Vagina (tissue), 2 donors: ENCODE results near the gene BCAT1. TPM values are rescaled to one million over a fixed set of nuclear protein-coding genes. Genes with fewer than 3 reads are reported as not detected.

Source experiments
- DNase-seq, 2 donors: peaks; one replicate each; pipeline ENCODE4 v3.0.0-alpha.2; 2017; ENCODE audit errors: extremely low spot score in 2 of 2
- H3K27ac ChIP-seq: fragments of 200-600 bp; sonication (generic); one replicate; pipeline ENCODE4 v1.5.1; 2019
- H3K27me3 ChIP-seq: fragments of 200-600 bp; sonication (generic); one replicate; pipeline ENCODE4 v1.5.1; 2019
- H3K36me3 ChIP-seq, 2 donors: fragments of 200-600 bp; sonication (generic); one replicate each; pipeline ENCODE4 v1.5.1; 2017 to 2019
- H3K4me1 ChIP-seq: fragments of 200-600 bp; sonication (generic); one replicate; pipeline ENCODE4 v1.5.1; 2019
- H3K4me3 ChIP-seq, 2 donors: fragments of 200-600 bp; sonication (generic); 1 replicate in 1 of 2; 2 replicates in 1 of 2; pipeline ENCODE4 v1.5.1; 2016 to 2019
- H3K9me3 ChIP-seq: fragments of 200-600 bp; sonication (generic); one replicate; pipeline ENCODE4 v1.5.1; 2019
- CTCF ChIP-seq, 3 experiments: fragments of 450-650 bp in 2 of 3; fragments of 200-600 bp in 1 of 3; sonication (generic) in 1 of 3; IDR thresholded peaks; one replicate each; pipeline ENCODE4 v1.5.1; 2017 to 2019; ENCODE audit warnings: antibody characterized with exemption in 3 of 3, mild to moderate bottlenecking in 2 of 3, moderate library complexity in 2 of 3
- POLR2A ChIP-seq, 2 donors: fragments of 450-650 bp; IDR thresholded peaks; one replicate each; pipeline ENCODE4 v1.6.1; 2017; ENCODE audit warnings: antibody characterized with exemption in 2 of 2, mild to moderate bottlenecking in 2 of 2, moderate library complexity in 2 of 2
- POLR2AphosphoS5 ChIP-seq, 2 donors: sonication (generic); formaldehyde crosslinking; IDR thresholded peaks; one replicate each; pipeline ENCODE4 v1.9.0; 2017; ENCODE audit warnings: antibody characterized with exemption in 2 of 2, mild to moderate bottlenecking in 2 of 2, low read depth in 1 of 2; ENCODE audit not compliant: insufficient read depth in 1 of 2
- intact Hi-C: fragments of 100-400 bp; cut with DNase I; formaldehyde crosslinking; loops from one replicate; pipeline ENCODE4 v1.15.1; 2023
- total RNA-seq: library from RNA; depleted of rRNA; stranded (reverse); fragments of >200 nt; gene quantifications from one replicate; pipeline ENCODE4 v1.2.3, GENCODE V29; 2016

The BCAT1 gene
- total RNA-seq, 1 donor from 2014 or later = 20.6 TPM

GRCh38 chr12:24890048-24890803, 58.7 kb downstream of the BCAT1 start:
- H3K9me3 ChIP-seq = no peaks in the 10 kb centered on the region
- no peaks in the 10 kb centered on the region for H3K36me3 ChIP-seq
- no peak overlapping the region for H3K27ac ChIP-seq
- no peaks in the 10 kb centered on the region for H3K27me3 ChIP-seq
- intact Hi-C loops = no loop called here
- no peak overlapping the region for H3K4me3 ChIP-seq
- H3K4me1 ChIP-seq = no peaks in the 10 kb centered on the region
- TF ChIP-seq POLR2A (IDR thresholded peaks at IDR 0.05) = no peak
- no peak for TF ChIP-seq CTCF (IDR thresholded peaks at IDR 0.05)
- DNase-seq = peak in 1 of 2 donors; percentile 58

GRCh38 chr12:24889411-24889810, 59.5 kb downstream of the BCAT1 start:
- Histone ChIP-seq H3K27ac (no peak overlapping the region), H3K9me3 (no peaks in the 10 kb centered on the region), H3K4me1 (no peaks in the 10 kb centered on the region), H3K36me3 (no peaks in the 10 kb centered on the region), H3K4me3 (no peak overlapping the region), H3K27me3 (no peaks in the 10 kb centered on the region)
- peak in 1 of 2 donors; percentile 60 for DNase-seq
- intact Hi-C loops = no loop called here
- TF ChIP-seq POLR2A (IDR thresholded peaks at IDR 0.05) (no peak), POLR2AphosphoS5 (IDR thresholded peaks at IDR 0.05; ENCODE audit: insufficient read depth in 1 of 2, low read depth in 1 of 2) (no peak), CTCF (IDR thresholded peaks at IDR 0.05) (no peak)

- TF ChIP-seq CTCF (IDR thresholded peaks at IDR 0.05) (no peak), POLR2AphosphoS5 (IDR thresholded peaks at IDR 0.05; ENCODE audit: insufficient read depth in 1 of 2, low read depth in 1 of 2) (no peak), POLR2A (IDR thresholded peaks at IDR 0.05) (no peak)
- Histone ChIP-seq H3K4me1 (no peaks in the 10 kb centered on the region), H3K27me3 (no peaks in the 10 kb centered on the region), H3K36me3 (no peaks in the 10 kb centered on the region), H3K9me3 (no peaks in the 10 kb centered on the region), H3K27ac (no peak overlapping the region), H3K4me3 (no peak overlapping the region)
- intact Hi-C loops = no loop called here
- DNase-seq = no peak
Measured at GRCh38 chr12:24888813-24889212, 60.1 kb downstream of the BCAT1 start.

- H3K27ac ChIP-seq = no peak overlapping the region
- no peak overlapping the region for H3K4me3 ChIP-seq
- TF ChIP-seq POLR2AphosphoS5 (IDR thresholded peaks at IDR 0.05; ENCODE audit: insufficient read depth in 1 of 2, low read depth in 1 of 2) (no peak), POLR2A (IDR thresholded peaks at IDR 0.05) (no peak), CTCF (IDR thresholded peaks at IDR 0.05) (no peak)
- H3K36me3 ChIP-seq = no peaks in the 10 kb centered on the region
- intact Hi-C loops = no loop called here
- no peak for DNase-seq
- H3K4me1 ChIP-seq = no peaks in the 10 kb centered on the region
- no peaks in the 10 kb centered on the region for H3K27me3 ChIP-seq
- H3K9me3 ChIP-seq = no peaks in the 10 kb centered on the region
Measured at GRCh38 chr12:24884911-24885310, 64.0 kb downstream of the BCAT1 start.

- DNase-seq = no peak
- Histone ChIP-seq H3K4me1 (no peaks in the 10 kb centered on the region), H3K36me3 (no peaks in the 10 kb centered on the region), H3K4me3 (no peak overlapping the region), H3K27me3 (no peaks in the 10 kb centered on the region), H3K27ac (no peak overlapping the region), H3K9me3 (no peaks in the 10 kb centered on the region)
- intact Hi-C loops = no loop called here
- TF ChIP-seq CTCF (IDR thresholded peaks at IDR 0.05) (no peak), POLR2AphosphoS5 (IDR thresholded peaks at IDR 0.05; ENCODE audit: insufficient read depth in 1 of 2, low read depth in 1 of 2) (no peak), POLR2A (IDR thresholded peaks at IDR 0.05) (no peak)
Measured at GRCh38 chr12:24881724-24882371, 67.1 kb downstream of the BCAT1 start.
